Epithelial cell of esophagus (primary cell): Measurements from ENCODE around the gene EPYC.

Experiments used
- DNase-seq: peaks from one replicate; pipeline ENCODE4 v3.0.0; 2010; ENCODE audit warnings: low read depth
- H3K4me3 ChIP-seq: 2 replicates; pipeline ENCODE4 v1.5.1; 2011; ENCODE audit warnings: mild to moderate bottlenecking, low read length, control low read depth
- CTCF ChIP-seq: IDR thresholded peaks from 2 replicates; pipeline ENCODE4 v1.5.1; 2011; ENCODE audit warnings: low read depth, mild to moderate bottlenecking, low read length, control low read depth, inconsistent platforms; ENCODE audit not compliant: insufficient read depth; ENCODE audit errors: missing control alignments

Gene EPYC

GRCh38 chr12:90970911-90971310, 33.9 kb downstream of the EPYC start:
- no peak for TF ChIP-seq CTCF
- no peak overlapping the region for H3K4me3 ChIP-seq
- no peak for DNase-seq

- DNase-seq, result peak; percentile 15
- no peak overlapping the region for H3K4me3 ChIP-seq
- TF ChIP-seq CTCF, result no peak
Measured at GRCh38 chr12:90970471-90970870, 34.3 kb downstream of the EPYC start.

GRCh38 chr12:90969851-90970250, 34.9 kb downstream of the EPYC start:
- H3K4me3 ChIP-seq, result no peak overlapping the region
- TF ChIP-seq CTCF, result no peak
- DNase-seq, result no peak

GRCh38 chr12:90969346-90969745, 35.4 kb downstream of the EPYC start:
- no peak for DNase-seq
- H3K4me3 ChIP-seq, result no peak overlapping the region
- no peak for TF ChIP-seq CTCF

- no peak for DNase-seq
- no peak for TF ChIP-seq CTCF
- H3K4me3 ChIP-seq, result no peak overlapping the region
Measured at GRCh38 chr12:90965204-90965603, 39.6 kb downstream of the EPYC start.

- TF ChIP-seq CTCF, result no peak
- DNase-seq, result no peak
- no peak overlapping the region for H3K4me3 ChIP-seq
Measured at GRCh38 chr12:90964616-90965015, 40.2 kb downstream of the EPYC start.

GRCh38 chr12:90963946-90964345, 40.8 kb downstream of the EPYC start:
- DNase-seq, result no peak
- H3K4me3 ChIP-seq, result no peak overlapping the region
- TF ChIP-seq CTCF, result no peak
